Peyer's patch (tissue), 4 donors: ENCODE data around the gene MET.

Experiments
- CTCF ChIP-seq, 6 experiments: fragments of 450-650 bp in 4 of 6; fragments of 200-600 bp in 2 of 6; sonication (generic) in 1 of 6; IDR thresholded peaks; one replicate each; pipeline ENCODE4 v1.5.1; 2017 to 2019; ENCODE audit warnings: antibody characterized with exemption in 6 of 6, mild to moderate bottlenecking in 3 of 6, moderate library complexity in 1 of 6
- POLR2A ChIP-seq, 2 donors: fragments of 450-650 bp; IDR thresholded peaks; one replicate each; pipeline ENCODE4 v1.5.1; 2017; ENCODE audit warnings: antibody characterized with exemption in 2 of 2, mild to moderate bottlenecking in 2 of 2, moderate library complexity in 2 of 2

DNA sequence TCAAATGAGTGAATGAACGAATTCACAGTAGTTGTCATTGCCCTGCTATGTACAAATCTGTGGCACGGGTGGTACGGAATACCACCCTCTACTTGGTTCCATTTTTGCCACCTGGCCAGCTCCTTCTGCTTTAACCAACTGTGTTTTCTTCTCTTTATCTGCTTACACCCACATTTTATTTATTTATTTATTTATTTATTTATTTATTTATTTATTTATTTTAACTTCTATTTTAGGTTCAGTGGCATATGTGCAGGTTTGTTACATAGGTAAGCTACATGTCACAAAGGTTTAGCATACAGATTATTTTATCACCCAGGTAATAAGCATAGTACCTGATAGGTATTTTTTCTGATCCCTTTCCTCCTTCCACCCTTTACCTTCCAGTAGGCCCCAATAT, 148.2 kb downstream of the MET start:
- TF ChIP-seq CTCF (IDR thresholded peaks at IDR 0.05), result no peak
- TF ChIP-seq POLR2A (IDR thresholded peaks at IDR 0.05), result no peak
